ENCODE measurements around the gene PLEKHA8. TPM values are rescaled to one million over a fixed set of nuclear protein-coding genes. Genes with fewer than 3 reads are reported as not detected.
"Not testable (repeated sequence)": the region's sequence is repeated elsewhere in the genome, so short reads cannot be mapped to it uniquely, and the experiment has no call there.

PLEKHA8 gene
- total RNA-seq, 2 experiments from 2014 or later: 11.0 to 31.7 TPM

DNA sequence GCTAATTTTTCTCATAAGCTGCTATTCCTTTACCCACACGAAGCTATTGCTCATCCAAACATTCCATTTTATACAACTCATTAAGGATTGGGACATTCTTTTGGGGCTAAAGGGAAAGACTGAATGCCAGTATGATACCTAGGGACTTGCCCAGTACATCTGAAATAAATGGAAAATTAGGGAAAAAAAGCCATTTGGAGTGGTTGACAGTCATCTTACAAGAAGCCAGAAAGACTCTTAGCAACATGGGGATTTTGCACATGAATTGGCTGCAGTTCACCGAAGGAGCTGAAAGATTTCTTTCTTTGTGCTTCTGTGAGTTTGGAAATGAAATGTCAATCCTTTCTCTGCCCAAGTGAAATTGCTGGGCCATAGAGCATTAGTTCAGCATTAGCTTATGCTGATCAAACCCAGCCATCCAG is 63.3 kb downstream of the PLEKHA8 start:
- Histone ChIP-seq H3K9me2 (ENCODE audit: insufficient read depth, low read length) (no peaks in the 10 kb centered on the region), H3K4me3 (ENCODE audit: low read depth, low read length, poor library complexity, severe bottlenecking) (no peak overlapping the region), H3K36me3 (ENCODE audit: insufficient read depth, low read length) (no peaks in the 10 kb centered on the region), H4K20me1 (ENCODE audit: insufficient read depth, low read length) (no peaks in the 10 kb centered on the region), H3K79me2 (ENCODE audit: insufficient read depth, low read depth, low read length) (no peaks in the 10 kb centered on the region), H3K9me3 (ENCODE audit: low read length) (no peaks in the 10 kb centered on the region), H3K27ac (ENCODE audit: low read depth, low read length, poor library complexity, severe bottlenecking) (no peak overlapping the region), H2AFZ (ENCODE audit: low read length) (no peak overlapping the region), H3K4me1 (ENCODE audit: insufficient read depth, low read length, poor library complexity, severe bottlenecking) (no peaks in the 10 kb centered on the region), H3K4me2 (ENCODE audit: low read length) (no peak overlapping the region)
- intact Hi-C loops (cut with micrococcal nuclease; ENCODE audit: unreplicated experiment): no loop called here
- POLR2A ChIA-PET: interaction anchor here (0.7 to 1.8 kb wide), 7 partner anchors 9 to 473 kb away, joined by 3 to 8 read pairs (median 3); no protein-coding TSS in a partner anchor
- no peak for DNase-seq (ENCODE audit: low spot score)
- CTCF ChIA-PET (ENCODE audit: unreplicated experiment): no interaction called here
- TF ChIP-seq EZH2phosphoT487 (IDR thresholded peaks at IDR 0.05; ENCODE audit: borderline replicate concordance, low read depth, low read length): no peak
- TF ChIP-seq, protein P1, sequence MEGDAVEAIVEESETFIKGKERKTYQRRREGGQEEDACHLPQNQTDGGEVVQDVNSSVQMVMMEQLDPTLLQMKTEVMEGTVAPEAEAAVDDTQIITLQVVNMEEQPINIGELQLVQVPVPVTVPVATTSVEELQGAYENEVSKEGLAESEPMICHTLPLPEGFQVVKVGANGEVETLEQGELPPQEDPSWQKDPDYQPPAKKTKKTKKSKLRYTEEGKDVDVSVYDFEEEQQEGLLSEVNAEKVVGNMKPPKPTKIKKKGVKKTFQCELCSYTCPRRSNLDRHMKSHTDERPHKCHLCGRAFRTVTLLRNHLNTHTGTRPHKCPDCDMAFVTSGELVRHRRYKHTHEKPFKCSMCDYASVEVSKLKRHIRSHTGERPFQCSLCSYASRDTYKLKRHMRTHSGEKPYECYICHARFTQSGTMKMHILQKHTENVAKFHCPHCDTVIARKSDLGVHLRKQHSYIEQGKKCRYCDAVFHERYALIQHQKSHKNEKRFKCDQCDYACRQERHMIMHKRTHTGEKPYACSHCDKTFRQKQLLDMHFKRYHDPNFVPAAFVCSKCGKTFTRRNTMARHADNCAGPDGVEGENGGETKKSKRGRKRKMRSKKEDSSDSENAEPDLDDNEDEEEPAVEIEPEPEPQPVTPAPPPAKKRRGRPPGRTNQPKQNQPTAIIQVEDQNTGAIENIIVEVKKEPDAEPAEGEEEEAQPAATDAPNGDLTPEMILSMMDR (conservative IDR thresholded peaks at IDR 0.05; ENCODE audit: low read length): no peak
- no TSS peak for BruUV-seq (replicated peaks)

DNA sequence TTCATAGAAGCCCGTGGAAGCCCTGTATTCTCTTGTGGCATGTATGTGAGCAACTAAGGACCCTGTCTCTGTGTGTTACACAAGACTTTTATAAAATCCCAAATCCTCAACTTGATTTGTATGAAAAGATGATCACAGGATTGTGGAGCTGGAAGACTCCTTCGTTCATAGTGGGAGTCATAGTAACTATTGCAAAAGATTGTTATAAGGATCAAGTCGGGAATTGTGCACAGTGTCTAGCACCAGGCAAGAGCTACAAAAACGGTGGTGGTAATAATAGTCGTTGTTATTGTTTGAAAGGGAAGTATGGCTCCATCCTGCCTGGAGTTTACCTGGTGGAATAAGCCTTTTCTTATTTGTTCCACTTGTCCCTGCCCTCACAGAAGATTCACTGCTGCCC is 63.8 kb downstream of the PLEKHA8 start:
- Histone ChIP-seq H2AFZ (ENCODE audit: low read length) (no peak overlapping the region), H3K4me2 (ENCODE audit: low read length) (no peak overlapping the region), H3K4me3 (ENCODE audit: low read depth, low read length, poor library complexity, severe bottlenecking) (no peak overlapping the region), H3K27ac (ENCODE audit: low read depth, low read length, poor library complexity, severe bottlenecking) (no peak overlapping the region), H3K9me3 (ENCODE audit: low read length) (no peaks in the 10 kb centered on the region), H3K79me2 (ENCODE audit: insufficient read depth, low read depth, low read length) (no peaks in the 10 kb centered on the region), H4K20me1 (ENCODE audit: insufficient read depth, low read length) (no peaks in the 10 kb centered on the region), H3K9me2 (ENCODE audit: insufficient read depth, low read length) (no peaks in the 10 kb centered on the region), H3K36me3 (ENCODE audit: insufficient read depth, low read length) (no peaks in the 10 kb centered on the region), H3K4me1 (ENCODE audit: insufficient read depth, low read length, poor library complexity, severe bottlenecking) (no peaks in the 10 kb centered on the region)
- ChIA-PET CTCF (ENCODE audit: unreplicated experiment) (no interaction called here), POLR2A (interaction anchor here (0.7 to 1.2 kb wide), 2 partner anchors 9 to 472 kb away, joined by 3 read pairs; no protein-coding TSS in a partner anchor)
- intact Hi-C loops (cut with micrococcal nuclease; ENCODE audit: unreplicated experiment): no loop called here
- DNase-seq (ENCODE audit: low spot score): no peak
- no TSS peak for BruUV-seq (replicated peaks)
- no peak for TF ChIP-seq EZH2phosphoT487 (IDR thresholded peaks at IDR 0.05; ENCODE audit: borderline replicate concordance, low read depth, low read length)
- TF ChIP-seq, protein P1 (conservative IDR thresholded peaks at IDR 0.05; ENCODE audit: low read length): no peak

DNA sequence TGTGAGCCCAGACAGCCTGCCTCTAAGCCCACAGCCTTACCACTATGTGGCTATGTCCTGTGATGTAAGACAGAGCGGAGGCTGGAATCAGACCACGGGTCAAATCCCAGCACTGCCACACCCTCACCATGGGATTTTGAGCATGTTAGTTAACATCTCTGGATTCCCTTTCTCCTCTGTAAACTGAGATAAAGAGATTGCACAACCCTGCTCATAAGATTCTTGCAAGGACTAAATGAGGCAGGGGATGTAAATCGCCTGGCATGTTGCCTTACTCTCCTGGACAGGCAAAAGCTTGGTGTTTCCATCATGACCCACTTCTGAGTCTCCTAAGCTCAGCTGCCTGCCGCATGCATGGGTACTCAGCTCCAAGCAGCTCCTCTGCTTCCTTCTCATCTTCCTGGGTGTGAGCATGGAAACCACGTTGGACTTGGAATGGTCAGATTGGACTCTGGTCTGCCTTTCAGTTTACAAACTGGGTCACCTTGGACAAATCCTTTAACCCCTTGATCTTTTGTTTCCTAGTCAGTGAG is 65.3 kb downstream of the PLEKHA8 start:
- POLR2A ChIA-PET: no interaction called here
- Histone ChIP-seq H3K79me2 (ENCODE audit: insufficient read depth, low read depth, low read length) (no peaks in the 10 kb centered on the region), H3K9me3 (ENCODE audit: low read length) (no peaks in the 10 kb centered on the region), H4K20me1 (ENCODE audit: insufficient read depth, low read length) (no peaks in the 10 kb centered on the region), H3K36me3 (ENCODE audit: insufficient read depth, low read length) (no peaks in the 10 kb centered on the region), H3K4me1 (ENCODE audit: insufficient read depth, low read length, poor library complexity, severe bottlenecking) (no peaks in the 10 kb centered on the region), H3K9me2 (ENCODE audit: insufficient read depth, low read length) (no peaks in the 10 kb centered on the region), H3K4me3 (ENCODE audit: low read depth, low read length, poor library complexity, severe bottlenecking) (no peak overlapping the region), H2AFZ (ENCODE audit: low read length) (no peak overlapping the region), H3K27ac (ENCODE audit: low read depth, low read length, poor library complexity, severe bottlenecking) (no peak overlapping the region), H3K4me2 (ENCODE audit: low read length) (no peak overlapping the region)
- no TSS peak for BruUV-seq (replicated peaks)
- DNase-seq (ENCODE audit: low spot score): no peak
- intact Hi-C loops (cut with micrococcal nuclease; ENCODE audit: unreplicated experiment): no loop called here
- CTCF ChIA-PET (ENCODE audit: unreplicated experiment): no interaction called here
- no peak for TF ChIP-seq EZH2phosphoT487 (IDR thresholded peaks at IDR 0.05; ENCODE audit: borderline replicate concordance, low read depth, low read length)
- TF ChIP-seq, protein P1 (conservative IDR thresholded peaks at IDR 0.05; ENCODE audit: low read length): no peak

DNA sequence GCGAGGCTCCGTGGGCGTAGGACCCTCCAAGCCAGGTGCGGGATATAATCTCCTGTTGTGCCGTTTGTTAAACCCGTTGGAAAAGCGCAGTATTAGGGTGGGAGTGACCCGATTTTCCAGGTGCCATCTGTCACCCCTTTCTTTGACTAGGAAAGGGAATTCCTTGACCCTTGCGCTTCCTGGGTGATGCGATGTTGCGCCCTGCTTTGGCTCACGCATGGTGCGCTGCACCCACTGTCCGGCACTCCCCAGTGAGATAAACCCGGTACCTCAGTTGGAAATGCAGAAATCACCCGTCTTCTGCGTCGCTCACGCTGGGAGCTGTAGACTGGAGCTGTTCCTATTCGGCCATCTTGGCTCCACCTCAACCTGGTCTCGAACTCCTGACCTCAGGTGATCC is 70.4 kb downstream of the PLEKHA8 start:
- H3K9me3 ChIP-seq (ENCODE audit: low read length); H4K20me1 ChIP-seq (ENCODE audit: insufficient read depth, low read length); CTCF ChIA-PET (ENCODE audit: unreplicated experiment); H3K36me3 ChIP-seq (ENCODE audit: insufficient read depth, low read length); H3K4me3 ChIP-seq (ENCODE audit: low read depth, low read length, poor library complexity, severe bottlenecking); POLR2A ChIA-PET; H3K27ac ChIP-seq (ENCODE audit: low read depth, low read length, poor library complexity, severe bottlenecking); BruUV-seq (replicated peaks); H2AFZ ChIP-seq (ENCODE audit: low read length); H3K4me1 ChIP-seq (ENCODE audit: insufficient read depth, low read length, poor library complexity, severe bottlenecking); DNase-seq (ENCODE audit: low spot score); H3K79me2 ChIP-seq (ENCODE audit: insufficient read depth, low read depth, low read length); H3K9me2 ChIP-seq (ENCODE audit: insufficient read depth, low read length); intact Hi-C loops (cut with micrococcal nuclease; ENCODE audit: unreplicated experiment); H3K4me2 ChIP-seq (ENCODE audit: low read length): not testable (repeated sequence)
